HCT116 (cell line): Measurements from ENCODE around the gene MESD. TPM values are rescaled to one million over a fixed set of nuclear protein-coding genes. Genes with fewer than 3 reads are reported as not detected.

Experiments used
- ATAC-seq: fragments of 200-7000 bp; cut with Tn5 transposase; 2 replicates; pipeline ENCODE4 v1.9.1; 2020; ENCODE audit warnings: mild to moderate bottlenecking, moderate library complexity
- BruUV-seq: library from RNA; stranded (reverse); fragments of 400-500 nt; replicated peaks from 2 replicates; lab custom pipeline; 2021; lab: Mats Ljungman, UMichigan
- CTCF ChIA-PET: fragments of 300-600 bp; sonication (Branson Sonifier 250); formaldehyde crosslinking; loops from one replicate; lab custom pipeline; 2021; ENCODE audit warnings: antibody characterized with exemption; lab: Charles Lee
- POLR2A ChIA-PET: fragments of 300-600, 350-600 bp; sonication (Branson Sonifier 250); formaldehyde crosslinking; loops from one replicate; lab custom pipeline; 2021; ENCODE audit warnings: antibody characterized with exemption; lab: Charles Lee
- RAD21 ChIA-PET, 2 experiments: fragments of 300-600 bp; sonication (Branson Sonifier 250); formaldehyde crosslinking; loops; one replicate each; lab custom pipeline; 2023; ENCODE audit warnings: low total read pairs in 2 of 2; ENCODE audit not compliant: uncharacterized antibody in 2 of 2, unreplicated experiment in 2 of 2, low non-redundant PET in 1 of 2; lab: Charles Lee
- DNase-seq: peaks from one replicate; pipeline ENCODE4 v3.0.0-alpha.2; 2010; ENCODE audit warnings: low read depth, low spot score
- H2AFZ ChIP-seq: fragments of 200-600 bp; shearing (Covaris generic), sonication (generic); 2 replicates; pipeline ENCODE4 v1.6.1; 2017; ENCODE audit warnings: low read depth, mixed run types, mixed read lengths, antibody characterized with exemption, low read length; ENCODE audit not compliant: poor library complexity, severe bottlenecking
- H3K27ac ChIP-seq: 2 replicates; pipeline ENCODE4 v1.5.1; 2012; ENCODE audit warnings: low read depth, low read length
- H3K27me3 ChIP-seq: fragments of 200-600 bp; sonication (generic); 2 replicates; pipeline ENCODE4 v1.6.1; 2016; ENCODE audit warnings: mixed run types, low read length, mixed read lengths; ENCODE audit not compliant: insufficient read depth
- H3K36me3 ChIP-seq, 2 experiments: fragments of 200-500 bp in 1 of 2; fragments of 200-600 bp in 1 of 2; sonication (Bioruptor generic) in 1 of 2; sonication (generic) in 1 of 2; 2 replicates each; pipeline versions ENCODE4 v1.5.1 to v1.6.1; 2014 to 2016; ENCODE audit warnings: low read length in 2 of 2, inconsistent platforms in 1 of 2, mixed read lengths in 1 of 2, mixed run types in 1 of 2; ENCODE audit not compliant: insufficient read depth in 2 of 2, control insufficient read depth in 1 of 2
- H3K4me1 ChIP-seq, 2 experiments: fragments of 200-600 bp in 1 of 2; sonication (generic) in 1 of 2; 2 replicates each; pipeline versions ENCODE4 v1.5.1 to v1.6.1; 2012 to 2017; ENCODE audit warnings: low read length in 2 of 2, inconsistent platforms in 1 of 2, mild to moderate bottlenecking in 1 of 2, mixed read lengths in 1 of 2, mixed run types in 1 of 2, moderate library complexity in 1 of 2; ENCODE audit not compliant: insufficient read depth in 2 of 2, control insufficient read depth in 1 of 2
- H3K4me2 ChIP-seq: fragments of 200-600 bp; sonication (generic); 2 replicates; pipeline ENCODE4 v1.6.1; 2017; ENCODE audit warnings: mixed run types, low read length, mixed read lengths
- H3K4me3 ChIP-seq, 2 experiments: fragments of 200-600 bp in 1 of 2; sonication (generic) in 1 of 2; replicated peaks in 1 of 2; 2 replicates each; pipeline ENCODE4 v1.5.1; 2011 to 2016; ENCODE audit warnings: low read length in 2 of 2, control low read depth in 1 of 2, low read depth in 1 of 2, mild to moderate bottlenecking in 1 of 2, mixed read lengths in 1 of 2, mixed run types in 1 of 2
- H3K79me2 ChIP-seq: fragments of 200-600 bp; sonication (generic); 2 replicates; pipeline ENCODE4 v1.6.1; 2017; ENCODE audit warnings: mild to moderate bottlenecking, mixed run types, low read length, moderate library complexity, mixed read lengths; ENCODE audit not compliant: insufficient read depth
- H3K9ac ChIP-seq: fragments of 200-600 bp; sonication (generic); 2 replicates; pipeline ENCODE4 v1.6.1; 2016; ENCODE audit warnings: low read length, mixed read lengths
- H3K9me2 ChIP-seq: fragments of 200-600 bp; sonication (generic), shearing (Covaris generic); 2 replicates; pipeline ENCODE4 v1.6.1; 2017; ENCODE audit warnings: mixed run types, mild to moderate bottlenecking, moderate library complexity; ENCODE audit not compliant: insufficient read depth
- H3K9me3 ChIP-seq, 2 experiments: fragments of 200-500 bp in 1 of 2; fragments of 200-600 bp in 1 of 2; sonication (Bioruptor generic) in 1 of 2; sonication (generic) in 1 of 2; 2 replicates each; pipeline ENCODE4 v1.6.1; 2014 to 2017; ENCODE audit warnings: low read length in 2 of 2, mixed read lengths in 2 of 2, inconsistent platforms in 1 of 2, low read depth in 1 of 2, mild to moderate bottlenecking in 1 of 2, mixed run types in 1 of 2, moderate library complexity in 1 of 2; ENCODE audit not compliant: control insufficient read depth in 1 of 2, insufficient read depth in 1 of 2
- H4K20me1 ChIP-seq: fragments of 200-600 bp; sonication (generic), shearing (Covaris generic); 2 replicates; pipeline ENCODE4 v1.6.1; 2017; ENCODE audit warnings: mixed run types, mild to moderate bottlenecking, moderate library complexity; ENCODE audit not compliant: insufficient read depth
- CEBPB ChIP-seq: IDR thresholded peaks from 2 replicates; pipeline ENCODE4 v1.6.1; 2012; ENCODE audit warnings: low read depth
- EGR1 ChIP-seq: IDR thresholded peaks from 2 replicates; pipeline ENCODE4 v1.6.1; 2012; ENCODE audit warnings: low read depth
- EZH2 ChIP-seq: fragments of 200-600 bp; sonication (generic); IDR thresholded peaks from 2 replicates; pipeline ENCODE4 v1.6.1; 2017; ENCODE audit warnings: antibody characterized with exemption, mixed run types
- EZH2phosphoT487 ChIP-seq: fragments of 200-600 bp; IDR thresholded peaks from 2 replicates; pipeline ENCODE4 v1.6.1; 2018; ENCODE audit warnings: antibody characterized with exemption, borderline replicate concordance
- MAX ChIP-seq: IDR thresholded peaks from 2 replicates; pipeline ENCODE4 v1.6.1; 2012
- POLR2AphosphoS5 ChIP-seq: IDR thresholded peaks from 2 replicates; pipeline ENCODE4 v1.6.1; 2011; ENCODE audit warnings: mild to moderate bottlenecking, low read depth, low read length, moderate library complexity
- YY1 ChIP-seq: IDR thresholded peaks from 2 replicates; pipeline ENCODE4 v1.6.1; 2011; ENCODE audit warnings: low read length, low read depth, moderate library complexity, mild to moderate bottlenecking; ENCODE audit not compliant: insufficient replicate concordance; ENCODE audit errors: extremely low read depth
- intact Hi-C: fragments of 100-400 bp; cut with micrococcal nuclease; formaldehyde crosslinking; loops from 2 replicates; pipeline ENCODE4 v1.10.0; 2022
- total RNA-seq: library from RNA; stranded (reverse); gene quantifications from one replicate; pipeline ENCODE4 v1.2.1, GENCODE V29; 2021; ENCODE audit not compliant: unreplicated experiment
- TF ChIP-seq, protein P1 (sequence below): IDR thresholded peaks from 2 replicates; pipeline ENCODE4 v1.6.1; 2011; ENCODE audit warnings: mild to moderate bottlenecking, low read length, moderate library complexity; ENCODE audit not compliant: insufficient replicate concordance; ENCODE audit errors: extremely low read depth

The MESD gene
- total RNA-seq, 1 experiment from 2014 or later = 22.5 TPM

DNA sequence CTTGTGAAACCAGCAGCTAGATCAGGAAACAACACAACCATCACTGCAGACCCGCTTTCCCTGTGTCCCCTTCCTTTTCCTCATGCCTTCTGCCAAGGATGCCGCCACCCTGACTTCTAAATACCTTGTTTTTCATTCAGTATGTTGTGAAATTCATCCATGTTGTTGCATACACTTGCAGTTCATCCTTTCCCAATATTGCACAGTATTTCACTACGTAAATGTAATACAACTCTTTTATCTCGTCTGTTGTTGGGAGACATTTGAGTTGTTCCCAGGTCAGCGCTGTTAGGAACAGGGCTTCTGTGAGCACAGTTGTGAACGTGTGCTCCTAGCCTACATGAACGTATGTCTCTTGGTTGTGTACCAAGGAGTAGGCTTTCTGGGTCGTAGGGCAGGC, 35.3 kb upstream of the MESD start:
- ChIA-PET POLR2A (no interaction called here), RAD21 (no interaction called here), CTCF (no interaction called here)
- Histone ChIP-seq H3K4me1 (peaks cover 0 to 10% of the 10 kb centered on the region in 2 experiments; a peak in 1 of 4 replicates), H2AFZ (no peak overlapping the region), H3K4me3 (no peak overlapping the region)
- intact Hi-C loops = no loop called here
- no peak for ATAC-seq
- TF ChIP-seq YY1 (no peak), EZH2 (no peak), MAX (no peak), EZH2phosphoT487 (no peak), CEBPB (no peak), POLR2AphosphoS5 (no peak), EGR1 (no peak)
- TF ChIP-seq, protein P1, sequence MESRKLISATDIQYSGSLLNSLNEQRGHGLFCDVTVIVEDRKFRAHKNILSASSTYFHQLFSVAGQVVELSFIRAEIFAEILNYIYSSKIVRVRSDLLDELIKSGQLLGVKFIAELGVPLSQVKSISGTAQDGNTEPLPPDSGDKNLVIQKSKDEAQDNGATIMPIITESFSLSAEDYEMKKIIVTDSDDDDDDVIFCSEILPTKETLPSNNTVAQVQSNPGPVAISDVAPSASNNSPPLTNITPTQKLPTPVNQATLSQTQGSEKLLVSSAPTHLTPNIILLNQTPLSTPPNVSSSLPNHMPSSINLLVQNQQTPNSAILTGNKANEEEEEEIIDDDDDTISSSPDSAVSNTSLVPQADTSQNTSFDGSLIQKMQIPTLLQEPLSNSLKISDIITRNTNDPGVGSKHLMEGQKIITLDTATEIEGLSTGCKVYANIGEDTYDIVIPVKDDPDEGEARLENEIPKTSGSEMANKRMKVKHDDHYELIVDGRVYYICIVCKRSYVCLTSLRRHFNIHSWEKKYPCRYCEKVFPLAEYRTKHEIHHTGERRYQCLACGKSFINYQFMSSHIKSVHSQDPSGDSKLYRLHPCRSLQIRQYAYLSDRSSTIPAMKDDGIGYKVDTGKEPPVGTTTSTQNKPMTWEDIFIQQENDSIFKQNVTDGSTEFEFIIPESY = no peak
- TF ChIP-seq, all 23 proteins: peak for 0
- no peaks in the 10 kb centered on the region for H3K36me3 ChIP-seq
- 0 out of 2 replicates have a peak, but pooled peaks cover 2% of the 10 kb centered on the region for H3K9me2 ChIP-seq
- peaks cover 0 to 7% of the 10 kb centered on the region in 2 experiments; a peak in 1 of 4 replicates for H3K9me3 ChIP-seq
- H3K9ac ChIP-seq = no peak overlapping the region
- DNase-seq = no peak
- H4K20me1 ChIP-seq = no peaks in the 10 kb centered on the region
- no peaks in the 10 kb centered on the region for H3K79me2 ChIP-seq
- no peak overlapping the region for H3K4me2 ChIP-seq
- no peak overlapping the region for H3K27ac ChIP-seq
- H3K27me3 ChIP-seq = no peaks in the 10 kb centered on the region
- BruUV-seq = no TSS peak
